Measurements from ENCODE around the gene TGM1. TPM values are rescaled to one million over a fixed set of nuclear protein-coding genes. Genes with fewer than 3 reads are reported as not detected.

TGM1 gene
- total RNA-seq, 1 experiment from 2014 or later: 2.9 TPM

DNA sequence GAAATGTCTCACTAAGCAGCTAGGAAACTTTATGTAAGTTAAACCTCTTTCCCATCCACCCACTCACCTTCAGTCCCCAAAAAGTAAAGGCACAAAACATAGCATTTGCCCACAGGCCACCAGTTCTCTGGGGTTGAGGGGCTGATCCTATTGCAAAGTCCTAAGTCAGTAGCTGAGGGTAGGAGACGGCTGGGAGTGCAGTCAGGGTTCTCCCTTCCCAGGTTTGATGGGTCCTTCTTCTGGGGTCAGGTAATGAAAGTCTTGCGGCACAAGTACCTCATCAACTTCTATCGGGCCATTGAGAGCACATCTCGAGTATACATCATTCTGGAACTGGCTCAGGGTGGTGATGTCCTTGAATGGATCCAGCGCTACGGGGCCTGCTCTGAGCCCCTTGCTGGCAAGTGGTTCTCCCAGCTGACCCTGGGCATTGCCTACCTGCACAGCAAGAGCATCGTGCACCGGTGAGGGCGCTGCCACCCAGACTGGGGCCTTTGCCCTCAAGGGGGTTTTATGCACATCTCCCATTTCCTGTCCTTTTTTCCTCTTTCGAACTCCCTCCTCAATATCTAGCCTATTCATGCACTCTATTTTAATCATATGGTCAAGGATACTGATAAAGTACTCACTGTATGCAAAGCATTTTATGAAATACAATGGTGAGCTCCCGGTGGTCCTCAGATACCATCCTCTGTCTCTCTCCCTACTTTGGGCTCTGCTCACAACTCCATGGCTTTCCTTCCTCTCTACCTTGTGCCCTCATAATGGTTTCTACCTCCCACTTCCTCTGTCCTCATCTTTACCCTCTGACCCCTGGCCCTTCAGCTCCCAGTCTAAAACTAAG, 56.5 kb downstream of the TGM1 start:
- no CpG with 5 or more reads among the region's 11 CpGs for WGBS (ENCODE audit: extremely low coverage, insufficient read length, low lambda C conversion rate)
- H4K91ac ChIP-seq (ENCODE audit: insufficient read length, low read depth, low read length): no peak overlapping the region
- no peak overlapping the region for H2BK15ac ChIP-seq (ENCODE audit: low read depth, low read length)
- H3K79me1 ChIP-seq (ENCODE audit: insufficient read depth, low read depth, low read length, poor library complexity, severe bottlenecking): no peaks in the 10 kb centered on the region
- no peak overlapping the region for H2BK120ac ChIP-seq (ENCODE audit: low read depth, low read length, poor library complexity, severe bottlenecking)
- H4K5ac ChIP-seq (ENCODE audit: insufficient read length, low read depth, low read length): no peak overlapping the region
- H3K79me2 ChIP-seq (ENCODE audit: insufficient read depth, low read length): no peaks in the 10 kb centered on the region
- TF ChIP-seq, protein P1, sequence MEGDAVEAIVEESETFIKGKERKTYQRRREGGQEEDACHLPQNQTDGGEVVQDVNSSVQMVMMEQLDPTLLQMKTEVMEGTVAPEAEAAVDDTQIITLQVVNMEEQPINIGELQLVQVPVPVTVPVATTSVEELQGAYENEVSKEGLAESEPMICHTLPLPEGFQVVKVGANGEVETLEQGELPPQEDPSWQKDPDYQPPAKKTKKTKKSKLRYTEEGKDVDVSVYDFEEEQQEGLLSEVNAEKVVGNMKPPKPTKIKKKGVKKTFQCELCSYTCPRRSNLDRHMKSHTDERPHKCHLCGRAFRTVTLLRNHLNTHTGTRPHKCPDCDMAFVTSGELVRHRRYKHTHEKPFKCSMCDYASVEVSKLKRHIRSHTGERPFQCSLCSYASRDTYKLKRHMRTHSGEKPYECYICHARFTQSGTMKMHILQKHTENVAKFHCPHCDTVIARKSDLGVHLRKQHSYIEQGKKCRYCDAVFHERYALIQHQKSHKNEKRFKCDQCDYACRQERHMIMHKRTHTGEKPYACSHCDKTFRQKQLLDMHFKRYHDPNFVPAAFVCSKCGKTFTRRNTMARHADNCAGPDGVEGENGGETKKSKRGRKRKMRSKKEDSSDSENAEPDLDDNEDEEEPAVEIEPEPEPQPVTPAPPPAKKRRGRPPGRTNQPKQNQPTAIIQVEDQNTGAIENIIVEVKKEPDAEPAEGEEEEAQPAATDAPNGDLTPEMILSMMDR (conservative IDR thresholded peaks at IDR 0.05): no peak
- no peak overlapping the region for H3K4me3 Mint-ChIP-seq
- H3K27ac Mint-ChIP-seq: peak overlapping the region in 2 of 3 experiments; percentile 75 to 90; a peak in 3 of 7 replicates
- H3K9me3 Mint-ChIP-seq: peaks cover 3 to 11% of the 10 kb centered on the region in 2 experiments
- no peak overlapping the region for H2BK20ac ChIP-seq (ENCODE audit: low read depth, low read length, poor library complexity, severe bottlenecking)
- H2BK5ac ChIP-seq (ENCODE audit: insufficient read length, low read length): no peak overlapping the region
- peaks cover 5% of the 10 kb centered on the region; the same call in 1 of the 2 replicates for H3K4me1 ChIP-seq (ENCODE audit: insufficient read depth, low read length)
- peaks cover 3% of the 10 kb centered on the region for H3K9me3 ChIP-seq (ENCODE audit: control insufficient read depth, low read depth, low read length)
- H4K20me1 ChIP-seq (ENCODE audit: control insufficient read depth, insufficient read depth, insufficient read length): no peaks in the 10 kb centered on the region
- H3K27ac ChIP-seq (ENCODE audit: insufficient read length, low read depth, low read length): no peak overlapping the region
- no peak overlapping the region for H4K8ac ChIP-seq (replicated peaks; ENCODE audit: insufficient read length, low read depth, low read length)
- no peak overlapping the region for H3T11ph ChIP-seq (ENCODE audit: low read length)
- peaks cover 22 to 28% of the 10 kb centered on the region in 2 experiments for H3K4me1 Mint-ChIP-seq
- H3K27me3 ChIP-seq (ENCODE audit: insufficient read depth, low read length): no peaks in the 10 kb centered on the region
- peaks cover 51 to 84% (median 76%) of the 10 kb centered on the region in 3 experiments for H3K36me3 Mint-ChIP-seq (ENCODE audit: insufficient read depth in 1 of 3, low read depth in 3 of 3)
- no peak overlapping the region for H3K23ac ChIP-seq (ENCODE audit: insufficient read length, low read depth, low read length)
- no peak overlapping the region for H2AFZ ChIP-seq (ENCODE audit: low read length)
- no peak overlapping the region for H3K9ac ChIP-seq (ENCODE audit: extremely low read depth, insufficient read length, low read length)
- no peak overlapping the region for H3K14ac ChIP-seq (ENCODE audit: insufficient read depth, low read length)
- H3K4me2 ChIP-seq (ENCODE audit: insufficient read depth, insufficient read length, low read length): no peak overlapping the region
- no peaks in the 10 kb centered on the region for H3K23me2 ChIP-seq (ENCODE audit: insufficient read length, low read depth, low read length, poor library complexity, severe bottlenecking)
- no peak overlapping the region for H2BK12ac ChIP-seq (ENCODE audit: insufficient read length, low read depth, low read length)
- no peak overlapping the region for H3K56ac ChIP-seq (ENCODE audit: insufficient read length, low read depth, low read length)
- H3K27me3 Mint-ChIP-seq (ENCODE audit: low read depth): no peaks in the 10 kb centered on the region
- no peak overlapping the region for H3K4ac ChIP-seq (ENCODE audit: low read depth, low read length)
- no peak for DNase-seq
- H2AK5ac ChIP-seq (ENCODE audit: insufficient read length, low read length): no peak overlapping the region
- H3K18ac ChIP-seq (ENCODE audit: insufficient read length, low read depth, low read length): no peak overlapping the region
